Measurements from ENCODE around the gene SPINK1. TPM values are rescaled to one million over a fixed set of nuclear protein-coding genes. Genes with fewer than 3 reads are reported as not detected.
A peak's percentile ranks its signal among the peaks of the same experiment; 100 is the strongest.

SPINK1 gene
- total and polyA plus RNA-seq, 8 donors, result 5,539 to 26,066 (median 20,523) TPM

GRCh38 chr5:147858565-147858964 is 27.1 kb upstream of the SPINK1 start:
- DNase-seq, result no peak
- FAIRE-seq, result no peak

GRCh38 chr5:147857302-147858129 is 26.0 kb upstream of the SPINK1 start:
- peak; percentile 94 for FAIRE-seq
- intact Hi-C loops (cut with DNase I), result no loop called here
- no peak overlapping the region for H3K4me3 ChIP-seq
- TF ChIP-seq, protein P1, sequence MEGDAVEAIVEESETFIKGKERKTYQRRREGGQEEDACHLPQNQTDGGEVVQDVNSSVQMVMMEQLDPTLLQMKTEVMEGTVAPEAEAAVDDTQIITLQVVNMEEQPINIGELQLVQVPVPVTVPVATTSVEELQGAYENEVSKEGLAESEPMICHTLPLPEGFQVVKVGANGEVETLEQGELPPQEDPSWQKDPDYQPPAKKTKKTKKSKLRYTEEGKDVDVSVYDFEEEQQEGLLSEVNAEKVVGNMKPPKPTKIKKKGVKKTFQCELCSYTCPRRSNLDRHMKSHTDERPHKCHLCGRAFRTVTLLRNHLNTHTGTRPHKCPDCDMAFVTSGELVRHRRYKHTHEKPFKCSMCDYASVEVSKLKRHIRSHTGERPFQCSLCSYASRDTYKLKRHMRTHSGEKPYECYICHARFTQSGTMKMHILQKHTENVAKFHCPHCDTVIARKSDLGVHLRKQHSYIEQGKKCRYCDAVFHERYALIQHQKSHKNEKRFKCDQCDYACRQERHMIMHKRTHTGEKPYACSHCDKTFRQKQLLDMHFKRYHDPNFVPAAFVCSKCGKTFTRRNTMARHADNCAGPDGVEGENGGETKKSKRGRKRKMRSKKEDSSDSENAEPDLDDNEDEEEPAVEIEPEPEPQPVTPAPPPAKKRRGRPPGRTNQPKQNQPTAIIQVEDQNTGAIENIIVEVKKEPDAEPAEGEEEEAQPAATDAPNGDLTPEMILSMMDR (IDR thresholded peaks at IDR 0.05), result peak; percentile 65 to 73 (median 70)
- H3K27ac ChIP-seq, result no peak overlapping the region
- 0 to 1% methylated on average over 2 of the region's 2 CpGs for WGBS, 2 donors
- peak in 5 of 6 donors; percentile 50 to 77 (median 58) for DNase-seq
- no peaks in the 10 kb centered on the region for H3K9me3 ChIP-seq
- ATAC-seq, result peak; percentile 75 to 95 (median 90)
- H3K4me1 ChIP-seq, result peaks cover 0 to 14% (median 8%) of the 10 kb centered on the region in 3 donors
- no peaks in the 10 kb centered on the region for H3K27me3 ChIP-seq
- H3K36me3 ChIP-seq, result no peaks in the 10 kb centered on the region

More at GRCh38 chr5:147858565-147858964, 27.1 kb upstream of the SPINK1 start:
- Histone ChIP-seq H3K27me3 (no peaks in the 10 kb centered on the region), H3K27ac (no peak overlapping the region), H3K4me1 (peaks cover 0 to 14% (median 8%) of the 10 kb centered on the region in 3 donors), H3K4me3 (no peak overlapping the region), H3K9me3 (no peaks in the 10 kb centered on the region), H3K36me3 (no peaks in the 10 kb centered on the region)
- 68 to 69% methylated on average over 1 of the region's 1 CpG for WGBS, 2 donors
- intact Hi-C loops (cut with DNase I), result no loop called here
- no peak for ATAC-seq
- TF ChIP-seq, protein P1 (IDR thresholded peaks at IDR 0.05), result no peak

GRCh38 chr5:147856801-147857200 is 25.3 kb upstream of the SPINK1 start:
- H3K4me1 ChIP-seq, result peaks cover 0 to 14% (median 8%) of the 10 kb centered on the region in 3 donors
- intact Hi-C loops (cut with DNase I), result no loop called here
- no peaks in the 10 kb centered on the region for H3K9me3 ChIP-seq
- ATAC-seq (no peak), FAIRE-seq (no peak), DNase-seq (no peak)
- H3K4me3 ChIP-seq, result no peak overlapping the region
- no peaks in the 10 kb centered on the region for H3K27me3 ChIP-seq
- no peak overlapping the region for H3K27ac ChIP-seq
- TF ChIP-seq, protein P1 (IDR thresholded peaks at IDR 0.05), result no peak
- no peaks in the 10 kb centered on the region for H3K36me3 ChIP-seq

DNA sequence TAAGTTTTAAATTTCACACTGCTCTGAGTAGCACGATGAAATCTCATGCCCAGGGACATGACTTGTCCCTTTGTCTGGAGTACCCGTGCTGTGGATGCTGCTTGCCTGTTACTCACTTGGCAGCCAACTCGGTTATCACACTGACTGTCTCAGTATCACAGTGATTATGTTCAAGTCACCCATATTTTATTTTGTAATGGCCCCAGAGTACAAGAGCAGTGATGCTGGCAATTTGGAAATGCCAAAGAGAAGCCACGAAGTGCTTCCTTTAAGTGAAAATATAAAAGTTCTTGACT is 24.3 kb upstream of the SPINK1 start:
- H3K36me3 ChIP-seq, result no peaks in the 10 kb centered on the region
- TF ChIP-seq, protein P1 (IDR thresholded peaks at IDR 0.05), result no peak
- DNase-seq, result no peak
- no peak overlapping the region for H3K27ac ChIP-seq
- H3K4me3 ChIP-seq, result no peak overlapping the region
- FAIRE-seq, result no peak
- H3K9me3 ChIP-seq, result no peaks in the 10 kb centered on the region
- H3K27me3 ChIP-seq, result no peaks in the 10 kb centered on the region
- peaks cover 0 to 14% (median 8%) of the 10 kb centered on the region in 3 donors for H3K4me1 ChIP-seq
- 55% methylated on average over 4 of the region's 4 CpGs for WGBS, 2 donors
- no peak for ATAC-seq
- intact Hi-C loops (cut with DNase I), result no loop called here

Data from pancreas (tissue), 10 donors.